ENCODE data around the gene ASZ1. TPM values are rescaled to one million over a fixed set of nuclear protein-coding genes. Genes with fewer than 3 reads are reported as not detected.

The ASZ1 gene
- total RNA-seq, 1 experiment from 2014 or later: not detected

DNA sequence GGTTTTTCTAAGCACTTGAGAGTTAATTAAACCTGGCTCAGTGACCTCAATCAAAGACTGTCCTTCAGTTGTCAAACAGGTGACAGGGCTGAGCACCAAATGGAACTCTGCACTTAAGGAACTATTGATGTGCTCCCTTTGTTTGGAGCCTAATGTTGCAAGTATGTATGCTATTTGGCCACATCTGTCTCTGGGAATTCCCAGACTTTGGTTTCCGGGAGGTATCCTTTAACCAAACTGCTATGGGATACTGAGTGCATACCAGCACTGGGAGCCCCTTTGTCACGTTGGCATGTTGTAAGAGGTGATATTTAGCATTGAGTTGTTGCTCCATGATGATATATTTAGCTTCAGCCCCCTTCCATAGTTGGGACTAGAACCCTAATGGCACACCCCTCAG is 25.2 kb downstream of the ASZ1 start:
- Histone ChIP-seq H3K79me1 (ENCODE audit: insufficient read depth, low read depth, low read length, poor library complexity, severe bottlenecking) (no peaks in the 10 kb centered on the region), H2BK12ac (ENCODE audit: insufficient read length, low read depth, low read length) (no peak overlapping the region), H2AFZ (ENCODE audit: low read length) (no peak overlapping the region), H3K4me2 (ENCODE audit: insufficient read depth, insufficient read length, low read length) (no peak overlapping the region), H4K20me1 (ENCODE audit: control insufficient read depth, insufficient read depth, insufficient read length) (no peaks in the 10 kb centered on the region), H3K18ac (ENCODE audit: insufficient read length, low read depth, low read length) (no peak overlapping the region), H2AK5ac (ENCODE audit: insufficient read length, low read length) (no peak overlapping the region), H2BK5ac (ENCODE audit: insufficient read length, low read length) (no peak overlapping the region), H3K27me3 (ENCODE audit: insufficient read depth, low read length) (no peaks in the 10 kb centered on the region), H3K23me2 (ENCODE audit: insufficient read length, low read depth, low read length, poor library complexity, severe bottlenecking) (no peaks in the 10 kb centered on the region), H3K23ac (ENCODE audit: insufficient read length, low read depth, low read length) (no peak overlapping the region), H3K27ac (ENCODE audit: insufficient read length, low read depth, low read length) (no peak overlapping the region), H4K5ac (ENCODE audit: insufficient read length, low read depth, low read length) (no peak overlapping the region), H3K79me2 (ENCODE audit: insufficient read depth, low read length) (no peaks in the 10 kb centered on the region), H3K14ac (ENCODE audit: insufficient read depth, low read length) (no peak overlapping the region), H2BK15ac (ENCODE audit: low read depth, low read length) (no peak overlapping the region), H3T11ph (ENCODE audit: low read length) (no peak overlapping the region), H2BK120ac (ENCODE audit: low read depth, low read length, poor library complexity, severe bottlenecking) (no peak overlapping the region), H3K9ac (ENCODE audit: extremely low read depth, insufficient read length, low read length) (no peak overlapping the region), H3K56ac (ENCODE audit: insufficient read length, low read depth, low read length) (no peak overlapping the region), H2BK20ac (ENCODE audit: low read depth, low read length, poor library complexity, severe bottlenecking) (no peak overlapping the region), H4K8ac (replicated peaks; ENCODE audit: insufficient read length, low read depth, low read length) (no peak overlapping the region), H4K91ac (ENCODE audit: insufficient read length, low read depth, low read length) (no peak overlapping the region), H3K9me3 (ENCODE audit: control insufficient read depth, low read depth, low read length) (no peaks in the 10 kb centered on the region), H3K4ac (ENCODE audit: low read depth, low read length) (no peak overlapping the region), H3K4me1 (ENCODE audit: insufficient read depth, low read length) (no peaks in the 10 kb centered on the region)
- WGBS (ENCODE audit: extremely low coverage, insufficient read length, low lambda C conversion rate): no CpG with 5 or more reads among the region's 2 CpGs
- Mint-ChIP-seq H3K9me3 (no peaks in the 10 kb centered on the region), H3K4me1 (peaks cover 4 to 8% of the 10 kb centered on the region in 2 experiments), H3K27ac (no peak overlapping the region), H3K36me3 (ENCODE audit: insufficient read depth in 1 of 3, low read depth in 3 of 3) (no peaks in the 10 kb centered on the region), H3K4me3 (no peak overlapping the region), H3K27me3 (ENCODE audit: low read depth) (no peaks in the 10 kb centered on the region)
- DNase-seq: no peak
- TF ChIP-seq, protein P1, sequence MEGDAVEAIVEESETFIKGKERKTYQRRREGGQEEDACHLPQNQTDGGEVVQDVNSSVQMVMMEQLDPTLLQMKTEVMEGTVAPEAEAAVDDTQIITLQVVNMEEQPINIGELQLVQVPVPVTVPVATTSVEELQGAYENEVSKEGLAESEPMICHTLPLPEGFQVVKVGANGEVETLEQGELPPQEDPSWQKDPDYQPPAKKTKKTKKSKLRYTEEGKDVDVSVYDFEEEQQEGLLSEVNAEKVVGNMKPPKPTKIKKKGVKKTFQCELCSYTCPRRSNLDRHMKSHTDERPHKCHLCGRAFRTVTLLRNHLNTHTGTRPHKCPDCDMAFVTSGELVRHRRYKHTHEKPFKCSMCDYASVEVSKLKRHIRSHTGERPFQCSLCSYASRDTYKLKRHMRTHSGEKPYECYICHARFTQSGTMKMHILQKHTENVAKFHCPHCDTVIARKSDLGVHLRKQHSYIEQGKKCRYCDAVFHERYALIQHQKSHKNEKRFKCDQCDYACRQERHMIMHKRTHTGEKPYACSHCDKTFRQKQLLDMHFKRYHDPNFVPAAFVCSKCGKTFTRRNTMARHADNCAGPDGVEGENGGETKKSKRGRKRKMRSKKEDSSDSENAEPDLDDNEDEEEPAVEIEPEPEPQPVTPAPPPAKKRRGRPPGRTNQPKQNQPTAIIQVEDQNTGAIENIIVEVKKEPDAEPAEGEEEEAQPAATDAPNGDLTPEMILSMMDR (conservative IDR thresholded peaks at IDR 0.05): no peak
